ENCODE measurements around the gene KCTD19. TPM values are rescaled to one million over a fixed set of nuclear protein-coding genes. Genes with fewer than 3 reads are reported as not detected.

The KCTD19 gene
- total and polyA plus RNA-seq, 2 donors (not counting 1 experiment from before 2014, with no cell fraction given): 0.52 TPM; not detected in 1

DNA sequence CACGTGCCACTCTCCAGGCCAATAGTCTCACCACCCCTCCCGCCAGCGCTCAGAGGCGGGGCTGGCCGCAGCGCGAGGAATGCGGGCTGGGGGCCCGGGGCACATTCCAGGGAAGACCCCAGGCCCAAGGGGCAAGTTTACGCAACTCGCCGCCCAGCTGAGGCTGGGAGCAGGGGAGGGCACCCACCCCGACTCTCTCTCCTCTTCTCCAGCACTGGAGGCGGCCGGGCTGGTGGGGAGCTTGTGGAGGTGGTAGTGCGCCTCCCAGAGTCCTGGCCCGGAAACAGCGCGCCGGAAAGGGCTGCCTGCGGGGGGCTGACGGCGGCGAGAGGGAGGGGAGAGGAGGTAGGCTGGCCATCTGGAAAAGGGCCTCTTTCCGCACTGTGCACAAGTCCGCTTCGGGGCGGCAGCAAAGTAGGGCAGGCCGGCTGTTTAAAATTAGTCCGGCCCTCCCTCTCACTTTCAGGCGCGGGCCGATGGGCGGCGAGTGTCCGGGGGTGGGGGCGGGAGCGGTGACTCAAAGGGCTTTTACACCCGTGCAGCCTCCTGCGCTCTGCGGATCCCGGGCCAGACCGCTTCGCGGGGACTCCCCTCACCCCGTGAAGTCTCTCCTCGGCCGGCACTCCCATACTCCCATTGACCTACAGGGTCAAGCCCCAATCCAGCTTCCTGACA lies 80.3 kb downstream of the KCTD19 start:
- Mint-ChIP-seq H3K4me1 (peaks cover 53% of the 10 kb centered on the region), H3K9me3 (ENCODE audit: insufficient read depth) (no peaks in the 10 kb centered on the region), H3K27ac (peak overlapping the region; percentile 70), H3K27me3 (peaks cover 9% of the 10 kb centered on the region), H3K4me3 (peak overlapping the region; percentile 96)
- Histone ChIP-seq H3K27ac (ENCODE audit: low read length in 2 of 2) (peak overlapping the region in 1 of 2 donors; percentile 48), H4K20me1 (ENCODE audit: control insufficient read depth, insufficient read depth, low read length, poor library complexity, severe bottlenecking) (peaks cover 8% of the 10 kb centered on the region), H3K79me2 (ENCODE audit: control insufficient read depth, insufficient read depth, low read length) (peaks cover 25% of the 10 kb centered on the region), H3K4me2 (replicated peaks; ENCODE audit: low read depth, low read length, poor library complexity, severe bottlenecking) (peak overlapping the region; percentile 100), H3K4me3 (ENCODE audit: control extremely low read depth in 1 of 5, extremely low read depth in 1 of 5, insufficient read depth in 1 of 5, low read depth in 2 of 5, low read length in 4 of 5) (peak overlapping the region; percentile 70 to 97 (median 79)), H3K9ac (ENCODE audit: low read length) (peak overlapping the region; percentile 81), H3K27me3 (replicated peaks in 1 of 4; ENCODE audit: control extremely low read depth in 1 of 4, control insufficient read depth in 3 of 4, insufficient read depth in 4 of 4, low read length in 3 of 4) (peaks cover 0 to 17% (median 12%) of the 10 kb centered on the region in 4 experiments), H3K9me3 (ENCODE audit: control extremely low read depth in 1 of 3, control insufficient read depth in 2 of 3, insufficient read depth in 1 of 3, low read length in 2 of 3) (no peaks in the 10 kb centered on the region), H2AFZ (ENCODE audit: insufficient read depth, low read depth, low read length, poor library complexity, severe bottlenecking) (peak overlapping the region; percentile 82), H3K4me1 (ENCODE audit: control insufficient read depth in 2 of 2, insufficient read depth in 2 of 2, low read length in 2 of 2) (peaks cover 46 to 55% of the 10 kb centered on the region in 2 donors), H3K36me3 (replicated peaks in 1 of 2; ENCODE audit: control extremely low read depth in 1 of 2, control insufficient read depth in 1 of 2, extremely low read depth in 1 of 2, insufficient read depth in 2 of 2, low read length in 1 of 2) (peaks cover 0 to 3% of the 10 kb centered on the region in 2 experiments)
- DNase-seq: peak; percentile 66
- under 1% methylated on average over 44 of the region's 48 CpGs for WGBS (ENCODE audit: insufficient coverage)
- ATAC-seq (ENCODE audit: low read depth): no peak
- intact Hi-C loops (cut with micrococcal nuclease): loop anchor here (2.0 to 10.0 kb wide), 4 partner anchors 33 to 419 kb away; partner anchors contain the start of genes ACD, ATP6V0D1, C16orf86 and ENKD1
- POLR2A ChIA-PET: interaction anchor here (0.5 to 3.7 kb wide), 3 partner anchors 19 to 218 kb away, joined by 4 to 27 read pairs (median 8); partner anchors contain the start of gene TMEM208
- TF ChIP-seq EZH2 (IDR thresholded peaks at IDR 0.05; ENCODE audit: borderline replicate concordance, insufficient read depth, low read depth, low read length, poor library complexity, severe bottlenecking): no peak
- TF ChIP-seq, protein P1, sequence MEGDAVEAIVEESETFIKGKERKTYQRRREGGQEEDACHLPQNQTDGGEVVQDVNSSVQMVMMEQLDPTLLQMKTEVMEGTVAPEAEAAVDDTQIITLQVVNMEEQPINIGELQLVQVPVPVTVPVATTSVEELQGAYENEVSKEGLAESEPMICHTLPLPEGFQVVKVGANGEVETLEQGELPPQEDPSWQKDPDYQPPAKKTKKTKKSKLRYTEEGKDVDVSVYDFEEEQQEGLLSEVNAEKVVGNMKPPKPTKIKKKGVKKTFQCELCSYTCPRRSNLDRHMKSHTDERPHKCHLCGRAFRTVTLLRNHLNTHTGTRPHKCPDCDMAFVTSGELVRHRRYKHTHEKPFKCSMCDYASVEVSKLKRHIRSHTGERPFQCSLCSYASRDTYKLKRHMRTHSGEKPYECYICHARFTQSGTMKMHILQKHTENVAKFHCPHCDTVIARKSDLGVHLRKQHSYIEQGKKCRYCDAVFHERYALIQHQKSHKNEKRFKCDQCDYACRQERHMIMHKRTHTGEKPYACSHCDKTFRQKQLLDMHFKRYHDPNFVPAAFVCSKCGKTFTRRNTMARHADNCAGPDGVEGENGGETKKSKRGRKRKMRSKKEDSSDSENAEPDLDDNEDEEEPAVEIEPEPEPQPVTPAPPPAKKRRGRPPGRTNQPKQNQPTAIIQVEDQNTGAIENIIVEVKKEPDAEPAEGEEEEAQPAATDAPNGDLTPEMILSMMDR (IDR thresholded peaks at IDR 0.05): no peak
- CTCF ChIA-PET: interaction anchor here (1.1 to 4.2 kb wide), 5 partner anchors 12 to 104 kb away, joined by 3 to 33 read pairs (median 4); partner anchors contain the start of gene TMEM208

Measured in B cell (primary cell).